SK-N-SH (cell line): ENCODE results near the gene COX7A2. TPM values are rescaled to one million over a fixed set of nuclear protein-coding genes. Genes with fewer than 3 reads are reported as not detected.

Experiments used
- CTCF ChIA-PET: fragments of 300-600, 350-600 bp; formaldehyde crosslinking; extraction: SDS; loops from one replicate; lab custom pipeline; 2021; lab: Yijun Ruan, JAX
- POLR2A ChIA-PET: fragments of 350-600 bp; sonication (Branson Sonifier 250); formaldehyde crosslinking; extraction: SDS; loops from one replicate; lab custom pipeline; 2020; ENCODE audit warnings: antibody characterized with exemption, inconsistent platforms; lab: Yijun Ruan, JAX
- DNase-seq: peaks from one replicate; pipeline ENCODE4 v3.0.0; 2012
- H2AFZ ChIP-seq: fragments of 200-600 bp; sonication (generic); 2 replicates; pipeline ENCODE4 v1.8.1; 2016; ENCODE audit warnings: antibody characterized with exemption, mild to moderate bottlenecking, low read depth
- H3F3A ChIP-seq: fragments of 200-600 bp; sonication (generic); replicated peaks from 2 replicates; pipeline ENCODE3; 2016; ENCODE audit warnings: antibody characterized with exemption, mild to moderate bottlenecking; ENCODE audit not compliant: insufficient read depth
- H3K27ac ChIP-seq, 2 experiments: fragments of 200-500 bp in 1 of 2; fragments of 200-600 bp in 1 of 2; sonication (Bioruptor generic) in 1 of 2; sonication (generic), shearing (Covaris generic) in 1 of 2; 2 replicates each; pipeline versions ENCODE4 v1.5.1 to v1.6.1; 2014 to 2016; ENCODE audit warnings: low read depth in 2 of 2, inconsistent platforms in 1 of 2, low read length in 1 of 2, mild to moderate bottlenecking in 1 of 2, mixed read lengths in 1 of 2
- H3K27me3 ChIP-seq: fragments of 200-600 bp; sonication (generic), shearing (Covaris generic); 2 replicates; pipeline ENCODE4 v1.6.1; 2016; ENCODE audit warnings: mixed run types; ENCODE audit not compliant: insufficient read depth
- H3K36me3 ChIP-seq, 2 experiments: fragments of 200-500 bp in 1 of 2; fragments of 200-600 bp in 1 of 2; sonication (Bioruptor generic) in 1 of 2; sonication (generic) in 1 of 2; replicated peaks in 1 of 2; 2 replicates each; pipeline versions ENCODE3 to v1.5.1; 2014 to 2016; ENCODE audit warnings: low read length in 1 of 2, mild to moderate bottlenecking in 1 of 2; ENCODE audit not compliant: insufficient read depth in 2 of 2, control insufficient read depth in 1 of 2
- H3K4me1 ChIP-seq, 2 experiments: fragments of 200-500 bp in 1 of 2; fragments of 200-600 bp in 1 of 2; sonication (Bioruptor generic) in 1 of 2; sonication (generic), shearing (Covaris generic) in 1 of 2; 2 replicates each; pipeline versions ENCODE4 v1.5.1 to v1.6.1; 2014 to 2016; ENCODE audit warnings: low read depth in 1 of 2, low read length in 1 of 2, mixed run types in 1 of 2; ENCODE audit not compliant: insufficient read depth in 2 of 2, control insufficient read depth in 1 of 2
- H3K4me2 ChIP-seq: fragments of 200-600 bp; sonication (generic), shearing (Covaris generic); 2 replicates; pipeline ENCODE4 v1.6.1; 2017; ENCODE audit warnings: mixed run types
- H3K4me3 ChIP-seq, 2 experiments: fragments of 200-500 bp in 1 of 2; fragments of 200-600 bp in 1 of 2; sonication (Bioruptor generic) in 1 of 2; sonication (generic), shearing (Covaris generic) in 1 of 2; 2 replicates each; pipeline versions ENCODE4 v1.5.1 to v1.8.1; 2014 to 2016; ENCODE audit warnings: low read depth in 2 of 2, inconsistent platforms in 1 of 2, low read length in 1 of 2, mild to moderate bottlenecking in 1 of 2, mixed read lengths in 1 of 2, moderate library complexity in 1 of 2
- H3K79me2 ChIP-seq: fragments of 200-600 bp; sonication (generic); 2 replicates; pipeline ENCODE4 v1.8.1; 2017; ENCODE audit warnings: mild to moderate bottlenecking; ENCODE audit not compliant: insufficient read depth
- H3K9ac ChIP-seq: fragments of 200-600 bp; sonication (generic); 2 replicates; pipeline ENCODE4 v1.6.1; 2017; ENCODE audit warnings: mixed run types
- H3K9me2 ChIP-seq: fragments of 200-600 bp; sonication (generic); 2 replicates; pipeline ENCODE4 v1.6.1; 2017; ENCODE audit warnings: mixed run types
- H3K9me3 ChIP-seq: fragments of 200-600 bp; sonication (generic); 2 replicates; pipeline ENCODE4 v1.6.1; 2017; ENCODE audit warnings: mixed run types, mild to moderate bottlenecking, moderate library complexity
- H4K20me1 ChIP-seq: fragments of 200-600 bp; sonication (generic); 2 replicates; pipeline ENCODE4 v1.6.1; 2017; ENCODE audit warnings: mild to moderate bottlenecking, mixed run types; ENCODE audit not compliant: insufficient read depth
- EZH2phosphoT487 ChIP-seq: fragments of 200-600 bp; sonication (generic); IDR thresholded peaks from 2 replicates; pipeline ENCODE4 v1.6.1; 2017; ENCODE audit warnings: low read depth, mixed run types, mild to moderate bottlenecking, antibody characterized with exemption, moderate library complexity, borderline replicate concordance
- FOSL2 ChIP-seq: IDR thresholded peaks from 2 replicates; pipeline ENCODE4 v1.4.0; 2012; ENCODE audit warnings: low read depth, mild to moderate bottlenecking, moderate library complexity, borderline replicate concordance
- FOXM1 ChIP-seq: IDR thresholded peaks from 2 replicates; pipeline ENCODE4 v1.4.0; 2012; ENCODE audit warnings: low read depth, mild to moderate bottlenecking
- GATA2 ChIP-seq: sonication (generic); formaldehyde crosslinking; IDR thresholded peaks from 2 replicates; pipeline ENCODE4 v1.5.0; 2020; ENCODE audit warnings: mild to moderate bottlenecking, missing genetic modification reagents
- IRF3 ChIP-seq: fragments of 150-350 bp; IDR thresholded peaks from 2 replicates; pipeline ENCODE4 v1.6.1; 2016; ENCODE audit warnings: mild to moderate bottlenecking, low read depth, low read length
- MEF2A ChIP-seq: IDR thresholded peaks from 2 replicates; pipeline ENCODE4 v1.4.0; 2012; ENCODE audit warnings: low read depth, borderline replicate concordance
- POLR2AphosphoS5 ChIP-seq: IDR thresholded peaks from 2 replicates; pipeline ENCODE4 v1.6.1; 2012; ENCODE audit warnings: low read depth, low read length
- RAD21 ChIP-seq: IDR thresholded peaks from 2 replicates; pipeline ENCODE4 v1.6.1; 2012; ENCODE audit warnings: mild to moderate bottlenecking, low read length
- RCOR1 ChIP-seq: fragments of 150-350 bp; IDR thresholded peaks from 2 replicates; pipeline ENCODE4 v1.6.1; 2017; ENCODE audit warnings: antibody characterized with exemption, low read length
- REST ChIP-seq: IDR thresholded peaks from 2 replicates; pipeline ENCODE4 v1.6.1; 2012; ENCODE audit warnings: mild to moderate bottlenecking, low read depth, low read length, moderate library complexity
- RXRA ChIP-seq: IDR thresholded peaks from 2 replicates; pipeline ENCODE4 v1.4.0; 2012; ENCODE audit warnings: low read depth, mild to moderate bottlenecking, borderline replicate concordance
- SIN3A ChIP-seq: IDR thresholded peaks from 2 replicates; pipeline ENCODE4 v1.6.1; 2012; ENCODE audit warnings: low read depth, mild to moderate bottlenecking, low read length, moderate library complexity, borderline replicate concordance
- TCF12 ChIP-seq: IDR thresholded peaks from 2 replicates; pipeline ENCODE4 v1.4.0; 2012
- TEAD4 ChIP-seq: IDR thresholded peaks from 2 replicates; pipeline ENCODE4 v1.4.0; 2012; ENCODE audit warnings: mild to moderate bottlenecking, borderline replicate concordance; ENCODE audit not compliant: insufficient read depth
- WGBS: methylation state at CpG from one replicate; pipeline ENCODE4 v1.1.6; 2017; ENCODE audit warnings: low lambda C conversion rate; 5-methylcytosine and 5-hydroxymethylcytosine counted together
- polyA plus RNA-seq, 3 experiments: library from polyadenylated mRNA; depleted of rRNA; stranded (reverse); fragments of >200 nt; gene quantifications; 2 replicates each; pipeline ENCODE4 v1.2.3, GENCODE V29; 2012
- TF ChIP-seq, protein P1 (sequence below): IDR thresholded peaks from 2 replicates; pipeline ENCODE4; 2012

COX7A2 gene
- polyA plus RNA-seq, 1 of the 3 experiments (the other 2 are of a cell fraction): 431 TPM

- CTCF ChIA-PET: interaction anchor here (1.0 to 2.6 kb wide), 2 partner anchors 11 to 16 kb away, joined by 3 to 45 read pairs; no protein-coding TSS in a partner anchor
- 33% methylated on average over 4 of the region's 4 CpGs for WGBS
Measured at GRCh38 chr6:75221116-75221515, 22.5 kb downstream of the COX7A2 start.

DNA sequence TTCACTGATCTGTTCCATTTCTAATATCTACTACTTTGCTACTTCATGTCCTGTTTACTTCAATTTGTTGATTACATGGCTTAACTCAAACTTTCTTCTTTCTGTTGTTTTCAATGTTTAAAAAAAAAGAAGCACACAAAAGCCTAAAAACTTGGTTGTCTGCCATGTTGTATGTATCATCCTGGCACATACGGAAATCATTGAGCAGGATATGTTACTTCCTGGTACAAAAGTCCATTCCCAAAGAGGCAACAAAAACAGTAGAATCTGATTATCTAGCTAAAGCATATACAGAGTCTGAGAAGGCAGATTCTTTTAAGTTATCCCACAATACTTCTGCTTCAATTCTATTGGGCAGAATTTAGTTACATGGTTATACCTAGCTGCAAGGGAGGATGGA lies 23.2 kb downstream of the COX7A2 start:
- POLR2A ChIA-PET: no interaction called here
- DNase-seq: no peak

More at GRCh38 chr6:75221116-75221515, 22.5 kb downstream of the COX7A2 start:
- H3K36me3 ChIP-seq: no peaks in the 10 kb centered on the region
- no peaks in the 10 kb centered on the region for H3F3A ChIP-seq
- no peak overlapping the region for H2AFZ ChIP-seq
- H3K9me3 ChIP-seq: no peaks in the 10 kb centered on the region
- H3K4me1 ChIP-seq: no peaks in the 10 kb centered on the region; a peak in 1 of 4 replicates
- POLR2A ChIA-PET: no interaction called here
- H3K79me2 ChIP-seq: no peaks in the 10 kb centered on the region
- no peaks in the 10 kb centered on the region for H3K9me2 ChIP-seq
- TF ChIP-seq MEF2A: no peak
- no peak for TF ChIP-seq EZH2phosphoT487
- TF ChIP-seq POLR2AphosphoS5: no peak
- no peak for TF ChIP-seq RAD21
- TF ChIP-seq SIN3A: no peak
- TF ChIP-seq RCOR1: no peak
- TF ChIP-seq REST: peak; percentile 62; the same call in 1 of the 2 replicates
- H3K27me3 ChIP-seq: no peaks in the 10 kb centered on the region
- H3K9ac ChIP-seq: no peak overlapping the region
- H4K20me1 ChIP-seq: no peaks in the 10 kb centered on the region
- H3K4me2 ChIP-seq: no peak overlapping the region
- no peak for DNase-seq
- no peak overlapping the region for H3K4me3 ChIP-seq
- no peak overlapping the region for H3K27ac ChIP-seq

More for the DNA sequence above, 23.2 kb downstream of the COX7A2 start:
- no peaks in the 10 kb centered on the region; a peak in 1 of 4 replicates for H3K4me1 ChIP-seq
- TF ChIP-seq FOSL2 (no peak), RXRA (no peak), IRF3 (no peak), TCF12 (no peak), EZH2phosphoT487 (no peak), SIN3A (no peak), GATA2 (CRISPR knock-in tag) (no peak), RCOR1 (no peak), TEAD4 (no peak), FOXM1 (no peak)
- TF ChIP-seq, protein P1, sequence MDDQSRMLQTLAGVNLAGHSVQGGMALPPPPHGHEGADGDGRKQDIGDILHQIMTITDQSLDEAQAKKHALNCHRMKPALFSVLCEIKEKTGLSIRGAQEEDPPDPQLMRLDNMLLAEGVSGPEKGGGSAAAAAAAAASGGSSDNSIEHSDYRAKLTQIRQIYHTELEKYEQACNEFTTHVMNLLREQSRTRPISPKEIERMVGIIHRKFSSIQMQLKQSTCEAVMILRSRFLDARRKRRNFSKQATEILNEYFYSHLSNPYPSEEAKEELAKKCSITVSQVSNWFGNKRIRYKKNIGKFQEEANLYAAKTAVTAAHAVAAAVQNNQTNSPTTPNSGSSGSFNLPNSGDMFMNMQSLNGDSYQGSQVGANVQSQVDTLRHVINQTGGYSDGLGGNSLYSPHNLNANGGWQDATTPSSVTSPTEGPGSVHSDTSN: no peak
- no peaks in the 10 kb centered on the region for H3K9me3 ChIP-seq
- CTCF ChIA-PET: interaction anchor here (2.6 kb wide), 1 partner anchor 10 kb away, joined by 45 read pairs; no protein-coding TSS in a partner anchor
- H4K20me1 ChIP-seq: no peaks in the 10 kb centered on the region
- H3K27ac ChIP-seq: no peak overlapping the region
- no peaks in the 10 kb centered on the region for H3F3A ChIP-seq
- no peaks in the 10 kb centered on the region for H3K36me3 ChIP-seq
- no peaks in the 10 kb centered on the region for H3K9me2 ChIP-seq
- H3K4me2 ChIP-seq: no peak overlapping the region
- 76% methylated on average over 1 of the region's 1 CpG for WGBS
- no peaks in the 10 kb centered on the region for H3K79me2 ChIP-seq
- H3K9ac ChIP-seq: no peak overlapping the region
- no peak overlapping the region for H2AFZ ChIP-seq
- no peaks in the 10 kb centered on the region for H3K27me3 ChIP-seq
- no peak overlapping the region for H3K4me3 ChIP-seq
